NCI-H128 (cell line): Measurements from ENCODE around the gene FAM78A.

ENCODE experiments used
- DNase-seq: peaks from one replicate; lab custom pipeline; 2025; ENCODE audit not compliant: unreplicated experiment; lab: John Stamatoyannopoulos, UW

FAM78A gene

GRCh38 chr9:131276094-131276888 is at the start of gene FAM78A:
Gene FAM78A (minus strand): TSS chr9:131276510. CDS start chr9:131276179, 331 bp downstream.
- DNase-seq: no peak

- no peak for DNase-seq
Measured at GRCh38 chr9:131324736-131325679, 48.7 kb upstream of the FAM78A start.

GRCh38 chr9:131323629-131324028 is 47.3 kb upstream of the FAM78A start:
- no peak for DNase-seq

- DNase-seq: no peak
Measured at GRCh38 chr9:131320031-131320685, 43.8 kb upstream of the FAM78A start.

GRCh38 chr9:131319486-131319885 is 43.2 kb upstream of the FAM78A start:
- no peak for DNase-seq

- no peak for DNase-seq
Measured at GRCh38 chr9:131318231-131319085, 42.1 kb upstream of the FAM78A start.

- no peak for DNase-seq
Measured at GRCh38 chr9:131312822-131313770, 36.8 kb upstream of the FAM78A start.

- no peak for DNase-seq
Measured at GRCh38 chr9:131312246-131312645, 35.9 kb upstream of the FAM78A start.

GRCh38 chr9:131310833-131311554 is 34.7 kb upstream of the FAM78A start:
- DNase-seq: no peak

GRCh38 chr9:131309530-131310276 is 33.4 kb upstream of the FAM78A start:
- no peak for DNase-seq

GRCh38 chr9:131308906-131309529 is 32.7 kb upstream of the FAM78A start:
- DNase-seq: no peak

- no peak for DNase-seq
Measured at GRCh38 chr9:131308452-131308851, 32.1 kb upstream of the FAM78A start.

- no peak for DNase-seq
Measured at GRCh38 chr9:131307974-131308373, 31.7 kb upstream of the FAM78A start.

GRCh38 chr9:131306397-131307004 is 30.2 kb upstream of the FAM78A start:
- no peak for DNase-seq

- no peak for DNase-seq
Measured at GRCh38 chr9:131304676-131305355, 28.5 kb upstream of the FAM78A start.
